Measurements from ENCODE around the gene AP4B1. TPM values are rescaled to one million over a fixed set of nuclear protein-coding genes. Genes with fewer than 3 reads are reported as not detected.

Gene AP4B1
- total RNA-seq, 1 donor from 2014 or later: 50.8 TPM

DNA sequence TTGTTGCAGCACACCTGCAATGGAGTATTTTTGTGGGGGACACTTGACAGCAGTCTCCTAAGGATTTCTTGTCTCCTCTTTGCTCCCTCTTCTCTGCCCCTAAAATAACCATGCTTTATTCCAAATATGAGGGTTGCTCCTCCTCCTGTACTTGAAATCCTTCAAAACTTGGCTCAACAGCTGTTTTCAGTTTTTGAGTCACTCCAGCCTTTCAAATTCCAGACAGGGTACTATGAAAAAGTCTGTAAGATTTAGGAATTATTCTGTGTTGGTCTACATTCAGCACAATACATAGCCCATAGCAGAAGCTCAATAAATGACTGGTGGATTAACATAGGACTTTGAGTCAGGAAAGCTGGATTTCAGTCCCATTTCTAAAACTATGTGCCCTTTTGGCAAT is 5.5 kb downstream of the AP4B1 start:
- intact Hi-C loops (cut with micrococcal nuclease): no loop called here

DNA sequence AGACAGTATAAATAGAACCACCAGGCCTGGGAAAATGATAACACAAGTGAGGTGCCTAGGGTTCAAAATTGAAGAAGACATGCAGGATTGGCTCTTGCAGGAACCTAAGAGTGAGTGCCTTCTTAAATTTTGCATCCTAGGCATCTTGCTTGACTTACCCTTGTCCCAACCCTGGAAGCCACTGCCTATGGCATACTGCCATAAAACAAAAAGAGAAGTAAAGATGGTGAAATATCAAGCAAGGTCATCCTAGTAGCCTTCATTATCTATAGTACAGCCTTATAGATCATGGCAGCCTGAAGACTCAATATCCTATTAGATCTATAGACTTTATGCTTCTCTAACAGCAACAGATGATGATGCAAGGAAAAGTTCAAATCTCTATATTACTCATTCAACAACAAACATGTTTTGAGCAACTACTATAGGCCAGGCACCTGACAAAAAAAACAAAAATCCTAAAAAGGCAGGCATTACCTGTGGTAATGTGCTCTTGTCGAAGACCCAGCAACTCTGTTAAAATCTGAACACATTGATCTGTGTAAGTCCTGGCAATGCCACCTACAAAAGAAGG is 6.3 kb downstream of the AP4B1 start:
- intact Hi-C loops (cut with micrococcal nuclease): no loop called here

DNA sequence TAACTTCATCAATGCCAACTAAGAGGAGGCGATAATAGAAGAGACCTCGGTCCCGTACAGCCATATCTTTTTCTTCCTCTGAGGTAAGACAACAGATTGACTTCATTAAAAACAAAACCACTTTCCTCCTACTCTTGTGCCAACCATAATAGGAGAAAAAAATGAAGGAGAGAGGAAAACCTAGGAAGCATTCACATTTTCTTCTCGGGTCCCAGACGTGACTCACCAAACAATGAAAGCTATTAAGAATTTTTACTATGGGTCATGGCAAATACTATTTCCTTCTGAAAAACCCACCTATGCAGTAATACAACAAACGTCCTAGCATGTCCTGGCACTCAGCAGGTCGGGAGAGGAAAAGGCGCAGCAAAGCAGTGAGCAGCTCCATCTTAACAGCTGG is 8.6 kb downstream of the AP4B1 start:
- intact Hi-C loops (cut with micrococcal nuclease): no loop called here

DNA sequence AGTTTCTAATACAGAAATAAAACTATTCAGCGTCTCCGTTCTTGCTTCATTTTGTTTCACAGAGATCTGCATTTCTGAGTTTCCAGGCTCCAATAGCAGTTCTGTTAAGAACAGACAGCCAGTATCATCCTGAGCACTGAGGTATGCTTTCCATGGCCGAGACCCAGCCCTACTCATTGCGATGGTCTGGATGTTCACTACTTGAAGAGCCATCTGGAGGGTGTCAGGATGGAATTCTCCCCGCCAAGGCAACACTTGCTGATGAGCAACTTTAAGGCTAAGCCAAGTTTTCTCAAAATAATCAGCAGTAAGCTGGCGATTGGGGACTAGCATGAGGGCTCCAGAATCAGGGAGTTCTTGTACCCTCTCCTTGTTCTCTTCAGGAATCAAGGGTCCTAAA is 9.5 kb downstream of the AP4B1 start:
- intact Hi-C loops (cut with micrococcal nuclease): no loop called here

DNA sequence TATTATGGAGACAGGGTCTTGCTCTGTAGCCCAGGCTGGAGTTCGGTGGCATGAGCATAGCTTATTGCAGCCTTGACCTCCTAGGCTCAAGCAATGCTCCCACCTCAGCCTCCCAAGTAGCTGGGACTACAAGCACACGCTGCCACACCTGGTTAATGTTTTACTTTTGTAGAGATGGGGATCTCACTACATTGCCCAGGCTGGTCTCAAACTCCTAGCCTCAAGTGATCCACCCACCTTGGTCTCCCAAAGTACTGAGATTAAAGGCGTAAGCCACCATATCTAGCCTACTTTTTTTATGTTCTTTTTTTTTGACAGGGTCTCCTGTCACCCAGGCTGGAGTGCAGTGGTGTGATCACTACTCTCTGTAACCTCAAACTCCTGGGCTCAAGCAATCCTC is 11.3 kb downstream of the AP4B1 start:
- intact Hi-C loops (cut with micrococcal nuclease): no loop called here

DNA sequence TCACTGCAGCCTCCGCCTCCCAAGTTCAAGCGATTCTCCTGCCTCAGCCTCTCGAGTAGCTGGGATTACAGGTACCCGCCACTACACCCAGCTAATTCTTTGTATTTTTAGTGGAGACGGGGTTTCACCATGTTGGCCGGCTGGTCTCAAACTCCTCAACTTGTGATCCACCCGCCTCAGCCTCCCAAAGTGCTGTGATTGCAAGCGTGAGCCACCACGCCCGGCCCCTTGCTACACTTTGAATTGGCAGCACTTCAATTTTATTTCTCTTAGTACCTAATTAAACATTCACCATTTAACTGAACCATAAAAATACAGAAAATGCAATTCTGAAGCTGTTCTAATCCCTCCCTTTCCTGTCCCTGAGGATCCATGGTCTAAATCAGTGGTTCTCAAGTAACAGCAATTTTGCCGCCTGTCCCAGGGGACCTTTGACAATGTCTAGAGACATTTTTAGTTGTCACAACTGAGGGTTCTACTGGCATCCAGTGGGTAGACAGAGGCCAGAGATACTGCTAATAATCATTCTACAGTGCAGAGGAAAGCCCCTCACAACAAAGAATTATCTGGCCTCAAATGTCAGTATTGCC is 12.9 kb downstream of the AP4B1 start:
- intact Hi-C loops (cut with micrococcal nuclease): no loop called here

DNA sequence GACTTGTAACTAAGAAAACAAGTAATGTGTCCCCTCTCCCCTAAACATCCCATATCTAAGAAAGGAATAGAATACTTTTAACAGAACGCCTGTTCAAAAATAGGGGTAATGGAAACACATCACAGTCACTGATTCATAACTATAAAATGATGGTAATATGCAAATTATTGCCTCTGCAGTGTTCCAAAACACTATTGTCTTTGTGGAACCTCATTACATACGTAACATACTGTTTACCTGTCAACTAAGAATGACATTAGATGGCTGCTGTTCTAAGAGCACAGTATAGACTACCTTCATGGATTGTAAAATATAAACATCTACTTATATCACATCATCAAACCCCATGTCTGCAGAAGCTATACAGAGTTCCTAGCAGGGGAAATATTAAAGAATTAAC is 13.8 kb downstream of the AP4B1 start:
- intact Hi-C loops (cut with micrococcal nuclease): no loop called here

DNA sequence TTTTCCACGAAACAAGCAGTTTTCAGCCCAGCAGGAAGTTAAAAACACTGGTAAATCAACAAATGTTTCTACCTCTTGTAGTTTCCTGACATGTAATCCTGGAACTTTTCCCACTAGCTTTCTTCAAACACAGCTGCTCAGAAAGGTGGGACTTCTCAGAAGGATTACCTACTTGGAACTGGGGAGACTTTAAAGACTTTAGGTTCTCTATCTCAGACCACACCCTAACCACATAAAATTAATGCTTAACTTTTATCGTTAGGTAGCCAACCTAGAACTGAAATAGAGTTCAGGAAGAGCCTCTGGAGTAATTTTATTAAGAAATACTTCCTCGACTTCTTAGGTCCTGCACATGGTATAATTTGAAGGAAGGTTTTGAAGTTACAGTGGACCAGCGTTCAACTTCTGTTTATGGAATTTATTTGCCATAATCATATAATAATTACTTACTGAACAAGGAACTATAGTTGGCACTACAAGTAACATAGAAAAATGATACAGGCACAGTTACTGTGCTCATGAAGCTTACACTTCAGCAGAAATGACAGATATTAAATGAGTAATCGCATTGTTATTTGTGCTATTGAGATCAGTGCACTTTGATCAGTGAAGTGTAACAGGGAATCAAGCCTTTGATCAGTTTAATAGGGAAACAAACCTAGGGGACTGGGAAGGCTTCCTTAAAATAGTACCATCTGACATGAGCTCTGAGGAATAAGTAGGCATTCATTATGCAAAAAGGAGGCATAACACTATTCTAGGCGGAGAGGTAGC is 17.0 kb downstream of the AP4B1 start, which contains the start of gene BCL2L15:
Gene BCL2L15 (minus strand): TSS at position 180 of the 774 bp plus-strand sequence. CDS start 206 bp downstream, outside the sequence.
- intact Hi-C loops (cut with micrococcal nuclease): no loop called here

DNA sequence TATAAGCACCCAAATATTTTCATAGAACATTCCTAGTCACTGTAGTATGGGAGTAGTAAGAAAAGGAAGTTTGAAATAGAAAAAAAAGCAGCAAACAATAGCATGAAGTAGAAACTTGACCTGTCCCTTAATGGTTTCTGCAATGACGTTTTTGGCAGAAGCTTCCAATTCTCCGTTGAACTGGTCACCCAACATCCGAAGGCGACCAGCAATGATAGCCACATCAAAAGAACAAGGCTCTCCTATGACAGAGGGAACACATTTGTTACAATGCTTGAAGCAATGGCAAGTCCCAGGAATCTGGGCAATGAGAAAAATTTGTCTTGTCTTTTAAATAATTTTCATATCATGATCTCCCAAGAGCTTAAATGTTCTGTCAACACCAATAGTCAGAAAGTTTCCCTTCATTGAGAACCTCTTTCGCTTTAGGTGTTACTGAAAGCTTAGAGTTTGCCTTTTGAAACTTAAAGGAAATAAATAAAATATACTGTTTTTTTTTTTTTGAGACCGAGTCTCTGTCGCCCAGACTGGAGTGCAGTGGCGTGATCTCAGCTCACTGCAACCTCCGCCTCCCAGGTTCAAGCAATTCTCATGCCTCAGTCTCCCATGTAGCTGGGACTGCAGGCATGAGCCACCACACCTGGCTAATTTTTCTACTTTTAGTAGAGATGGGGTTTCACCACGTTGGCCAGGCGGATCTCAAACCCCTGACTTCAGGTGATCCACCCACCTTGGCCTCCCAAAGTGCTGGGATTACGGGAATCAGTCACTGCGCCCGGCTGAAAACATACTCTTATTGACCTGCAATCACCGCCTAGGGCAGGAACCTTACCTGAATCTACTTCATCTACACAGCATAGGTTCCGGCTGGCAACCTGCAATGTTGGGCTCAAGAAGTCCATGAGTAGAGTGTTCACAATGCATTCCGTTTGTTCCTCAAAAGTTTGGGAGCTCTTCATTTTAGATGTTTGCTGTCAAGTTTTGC is 17.9 kb downstream of the AP4B1 start:
- intact Hi-C loops (cut with micrococcal nuclease): no loop called here

DNA sequence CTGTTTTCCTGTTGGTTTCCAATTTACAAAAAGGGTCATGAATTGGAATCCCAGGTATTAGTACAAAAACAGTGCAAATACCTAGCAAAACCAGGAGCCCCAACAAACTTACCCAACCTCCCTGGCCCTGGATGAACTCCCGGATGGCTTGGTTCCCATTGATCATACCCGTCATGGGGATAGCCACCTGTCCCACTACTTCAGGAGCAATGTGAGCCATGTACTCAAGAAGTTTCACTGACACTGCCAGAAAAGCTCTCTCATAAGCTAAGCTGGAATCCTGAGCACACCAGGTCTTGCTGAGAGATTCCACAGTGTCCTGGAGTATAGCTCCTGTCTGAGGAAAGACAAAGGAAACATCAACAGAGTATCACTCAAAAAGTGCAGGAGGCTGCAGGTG is 22.9 kb downstream of the AP4B1 start:
- intact Hi-C loops (cut with micrococcal nuclease): no loop called here

DNA sequence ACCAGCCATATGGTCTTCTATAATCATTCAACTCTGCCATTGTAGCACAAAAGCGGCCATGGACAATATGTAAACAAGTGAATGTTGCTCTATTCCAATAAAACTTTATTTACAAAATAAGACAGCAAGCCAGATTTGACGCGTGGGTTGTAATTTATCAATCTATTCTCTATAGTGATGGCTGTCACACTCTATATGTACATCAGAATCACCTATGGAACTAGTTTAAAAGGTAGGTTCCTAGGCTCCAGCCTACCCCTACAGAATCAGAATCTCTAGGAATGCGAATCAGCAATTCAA is 24.9 kb downstream of the AP4B1 start:
- intact Hi-C loops (cut with micrococcal nuclease): loop anchor here (1.0 kb wide), 1 partner anchor 8 kb away; the partner anchor contains the start of gene PTPN22

DNA sequence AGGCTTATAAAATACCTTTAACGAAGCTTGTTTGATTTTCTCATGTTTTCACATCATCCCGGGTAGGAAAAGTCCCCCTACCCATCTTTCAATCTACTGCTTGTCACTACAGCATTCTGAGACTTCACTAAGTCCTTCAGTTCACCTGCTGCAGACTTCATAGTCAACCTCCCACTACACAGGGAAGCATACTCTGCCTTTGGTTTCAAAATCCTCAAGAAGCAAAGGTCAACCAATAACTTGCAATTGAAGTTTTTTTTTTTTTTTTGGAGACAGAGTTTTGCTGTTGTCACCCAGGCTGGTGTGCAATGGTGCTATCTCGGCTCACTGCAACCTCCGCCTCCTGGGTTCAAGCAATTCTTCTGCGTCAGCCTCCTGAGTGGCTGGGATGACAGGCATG is 28.4 kb downstream of the AP4B1 start:
- intact Hi-C loops (cut with micrococcal nuclease): no loop called here

DNA sequence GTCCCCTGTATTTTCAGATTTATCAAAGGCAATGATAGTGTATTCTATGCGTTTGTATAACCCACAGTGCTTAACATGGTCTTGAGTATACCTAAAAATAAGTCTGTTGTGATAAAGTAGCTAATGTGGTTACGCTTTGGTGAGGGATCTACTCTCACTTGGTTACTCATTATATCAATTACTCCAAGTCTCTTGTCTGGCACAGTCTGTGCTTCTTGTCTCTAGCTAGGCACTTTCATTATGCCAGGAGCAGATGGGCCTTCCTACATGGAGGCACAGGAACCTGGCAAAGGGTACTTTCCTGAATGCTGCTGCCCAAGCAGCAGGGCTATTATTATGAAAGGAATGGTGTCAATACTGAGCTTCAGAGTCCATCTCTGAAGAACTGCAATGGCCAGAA is 28.9 kb downstream of the AP4B1 start:
- intact Hi-C loops (cut with micrococcal nuclease): no loop called here

DNA sequence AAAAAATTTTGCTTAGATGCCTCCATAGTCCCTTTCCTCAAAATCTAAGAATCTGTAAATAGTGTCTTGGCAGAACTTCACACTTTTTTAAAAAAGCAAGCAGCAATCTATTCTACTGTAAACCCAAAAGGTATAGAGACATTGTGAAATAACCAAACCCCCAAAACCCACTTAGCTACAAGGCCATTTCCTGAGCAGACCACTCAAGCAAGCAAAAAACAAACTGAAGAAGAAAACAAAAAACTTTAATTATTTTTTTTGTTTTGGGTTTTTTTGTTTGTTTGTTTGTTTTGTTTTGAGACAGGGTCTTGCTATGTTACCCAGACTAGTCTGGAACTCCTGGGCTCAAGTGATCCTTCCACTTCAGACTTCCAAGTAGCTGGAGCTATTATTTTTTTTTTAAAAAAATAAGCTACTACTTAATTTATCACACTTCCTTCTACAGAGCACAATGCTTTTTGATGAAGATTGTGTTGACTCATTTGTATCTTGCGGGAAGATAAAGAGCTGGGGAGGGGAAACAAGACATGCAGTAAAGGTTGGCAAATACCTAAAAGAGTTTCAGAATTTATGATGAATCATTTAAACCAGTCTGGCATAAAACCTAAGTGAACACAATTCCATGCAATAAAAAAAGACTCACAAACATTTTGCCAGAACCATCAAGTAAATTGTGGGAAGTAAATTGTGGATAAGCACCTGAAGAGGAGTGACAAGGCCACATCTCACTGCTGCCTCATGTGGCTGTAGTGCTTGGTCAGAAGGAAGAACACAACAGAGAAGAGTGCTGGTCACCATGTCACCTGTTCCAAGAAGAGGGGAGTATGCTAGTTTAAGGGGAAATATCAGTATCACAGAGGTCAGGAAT is 30.4 kb downstream of the AP4B1 start:
- intact Hi-C loops (cut with micrococcal nuclease): loop anchor here (5.0 kb wide), 1 partner anchor 272 kb away; no protein-coding TSS in a partner anchor

DNA sequence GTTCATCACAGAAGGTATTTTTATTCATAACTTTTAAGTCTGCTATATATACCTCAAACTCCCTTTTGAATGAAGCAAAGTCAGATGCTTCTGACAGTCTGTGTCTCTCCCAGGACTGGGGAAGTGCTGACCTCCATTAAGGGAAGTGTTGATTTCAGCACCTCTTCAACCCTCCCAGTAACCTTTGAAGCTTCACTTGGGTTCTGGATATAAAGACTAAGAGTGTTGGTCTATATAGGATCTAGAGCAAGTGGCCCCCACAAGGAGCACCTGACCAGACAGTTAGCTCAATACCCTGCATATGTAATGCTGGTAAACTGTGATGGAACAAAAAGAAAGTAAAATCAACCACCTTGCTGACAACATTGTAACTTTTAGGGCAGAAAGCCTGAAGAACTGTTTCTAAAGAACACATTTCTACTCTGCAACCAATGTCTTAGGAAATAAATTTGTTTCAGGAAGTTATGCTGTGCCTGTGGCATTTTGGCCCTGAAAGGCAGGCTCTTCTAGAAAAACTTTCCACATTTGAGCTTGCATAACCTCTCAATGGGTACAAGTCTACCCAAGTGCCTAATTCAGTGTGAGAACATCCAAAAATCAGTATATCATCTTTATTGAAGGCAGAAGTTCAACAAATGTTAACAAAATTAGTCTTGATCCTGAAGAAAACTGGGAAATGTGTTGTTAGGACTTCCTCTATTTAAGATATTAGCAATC is 32.2 kb downstream of the AP4B1 start:
- intact Hi-C loops (cut with micrococcal nuclease): loop anchor here (1.0 to 5.0 kb wide), 4 partner anchors 270 to 1227 kb away; partner anchors contain the start of genes BCAS2 and CSDE1

DNA sequence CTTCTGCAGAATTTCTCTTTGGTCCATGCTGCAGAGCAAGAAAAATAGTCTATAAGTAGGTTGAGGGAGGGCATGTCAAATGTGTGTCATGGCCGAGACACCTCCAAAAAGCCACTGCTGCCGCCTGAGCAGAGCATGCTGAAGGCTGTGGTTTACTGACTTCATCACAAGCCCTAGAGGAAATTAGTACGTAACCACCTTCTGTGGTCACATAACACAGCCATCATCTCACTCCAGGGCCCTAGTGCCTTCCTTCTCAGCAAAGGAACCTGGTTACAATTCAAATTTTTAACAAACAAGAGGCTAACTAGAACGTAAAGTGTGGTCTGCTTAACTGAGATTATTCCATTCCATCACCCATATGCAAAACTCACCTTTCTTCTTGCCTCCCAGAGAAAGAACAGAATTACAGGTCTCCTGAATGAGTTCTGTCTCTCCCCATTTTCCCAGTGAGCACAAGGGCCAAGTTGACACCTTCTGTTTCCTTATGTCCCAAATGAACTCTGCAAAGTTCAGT is 32.9 kb downstream of the AP4B1 start, which contains the start of gene PTPN22:
Gene PTPN22 (minus strand): TSS at position 116 of the 517 bp plus-strand sequence.
- intact Hi-C loops (cut with micrococcal nuclease): loop anchor here (1.0 to 5.0 kb wide), 18 partner anchors 9 to 1228 kb away; partner anchors contain the start of genes AP4B1, BCAS2, CSDE1 and HIPK1

DNA sequence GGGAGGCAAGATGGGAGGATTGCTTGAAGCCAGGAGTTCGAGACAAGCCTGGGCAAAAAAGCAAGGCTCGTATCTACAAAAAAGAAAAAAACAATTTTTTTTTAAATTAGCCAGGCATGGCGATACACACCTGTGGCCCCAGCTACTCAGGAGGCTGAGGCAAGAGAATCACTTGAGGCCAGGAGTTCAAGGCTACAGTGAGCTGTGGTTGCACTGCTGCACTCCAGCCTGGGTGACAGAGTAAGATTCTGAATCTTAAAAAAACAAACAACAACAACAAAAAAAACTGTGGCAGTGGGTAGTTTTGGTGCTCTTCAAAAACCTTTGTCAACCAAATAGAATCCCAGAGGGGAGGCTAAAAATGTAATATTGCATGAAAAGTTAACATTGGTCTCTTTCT is 33.8 kb downstream of the AP4B1 start:
- intact Hi-C loops (cut with micrococcal nuclease): loop anchor here (1.0 to 5.0 kb wide), 15 partner anchors 10 to 914 kb away; partner anchors contain the start of genes AP4B1, HIPK1, LRIG2 and MAGI3

DNA sequence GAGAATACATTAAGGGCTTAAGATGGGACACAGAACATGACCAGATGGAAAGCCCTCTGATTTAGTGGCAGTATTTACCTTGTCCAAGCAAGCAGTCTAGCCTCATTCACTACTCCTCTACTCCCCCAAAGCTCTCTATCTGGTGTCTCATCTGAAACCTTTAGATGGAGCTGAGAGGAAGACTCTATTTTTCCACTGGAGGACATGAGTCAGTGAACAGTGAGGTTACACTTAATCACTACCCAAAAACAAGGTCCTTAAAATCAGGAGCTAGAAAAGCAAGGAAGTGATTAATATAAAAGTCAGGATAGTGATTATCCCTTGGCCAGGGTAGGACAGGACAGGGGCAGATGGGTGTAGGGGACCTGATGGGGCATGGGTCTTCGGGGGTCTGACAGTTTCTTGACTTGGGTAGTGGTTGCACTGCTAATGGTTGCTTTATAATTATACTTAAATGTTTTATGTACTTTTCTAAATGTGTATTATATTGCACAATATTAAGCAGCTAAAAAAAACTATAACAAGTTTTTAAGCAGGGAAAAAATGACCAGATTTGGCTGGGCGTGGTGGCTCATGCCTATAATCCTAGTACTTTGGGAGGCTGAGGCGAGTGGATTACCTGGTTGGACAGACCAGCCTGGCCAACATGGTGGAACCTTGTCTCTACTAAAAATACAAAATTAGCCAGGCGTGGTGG is 36.1 kb downstream of the AP4B1 start:
- intact Hi-C loops (cut with micrococcal nuclease): no loop called here

DNA sequence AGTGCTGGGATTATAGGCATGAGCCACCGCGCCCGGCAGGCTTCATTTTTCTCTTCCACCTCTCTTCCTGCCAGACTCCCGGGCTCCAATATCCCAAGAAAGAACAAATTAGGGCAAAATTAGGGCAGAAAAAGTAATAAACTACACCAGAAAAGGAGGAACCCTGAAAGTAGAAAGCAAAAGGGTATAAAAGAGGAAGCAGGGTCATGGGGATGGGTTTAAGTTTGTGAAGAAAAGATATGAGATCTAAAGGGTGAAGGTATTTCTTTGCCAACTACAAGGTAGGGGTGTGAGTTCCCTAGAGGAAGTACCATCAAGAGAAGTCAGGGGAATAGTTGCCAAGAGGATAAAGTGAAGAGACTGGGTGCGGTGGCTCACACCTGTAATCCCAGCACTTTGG is 43.0 kb downstream of the AP4B1 start:
- intact Hi-C loops (cut with micrococcal nuclease): no loop called here
